Measurements from ENCODE around the gene ADCY7.

ADCY7 gene

DNA sequence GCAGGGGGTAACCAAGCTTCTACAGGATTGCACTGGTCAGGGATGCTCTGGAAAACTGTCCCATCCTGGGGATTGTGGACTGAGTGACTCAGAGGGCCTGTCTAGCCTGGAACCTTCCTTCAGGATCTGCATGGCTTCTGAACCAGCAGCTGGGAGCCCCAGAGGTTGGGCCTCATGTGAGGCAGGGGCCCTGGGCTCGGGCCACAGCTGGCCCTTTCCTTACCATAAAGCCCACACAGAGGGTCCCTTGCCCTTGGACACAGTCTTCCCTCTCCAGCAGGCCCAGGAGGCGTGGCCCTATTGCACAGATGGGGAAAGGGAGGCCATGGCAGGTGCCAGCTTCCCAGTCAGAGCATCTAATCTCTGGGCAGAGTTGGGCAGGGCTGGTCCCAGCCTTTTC is 30.5 kb downstream of the ADCY7 start:
- H3K27me3 ChIP-seq (ENCODE audit: insufficient read depth, poor library complexity, severe bottlenecking), result no peaks in the 10 kb centered on the region
- H3K4me3 ChIP-seq (replicated peaks; ENCODE audit: insufficient read depth, low read length), result no peak overlapping the region
- no peak overlapping the region for H3K27ac ChIP-seq (replicated peaks)
- no peak for TF ChIP-seq SPI1 (IDR thresholded peaks at IDR 0.05; ENCODE audit: borderline replicate concordance, low read depth)
- TF ChIP-seq POLR2AphosphoS5 (IDR thresholded peaks at IDR 0.05; ENCODE audit: low read depth), result no peak
- TF ChIP-seq GABPA (IDR thresholded peaks at IDR 0.05; ENCODE audit: low read depth), result no peak
- TF ChIP-seq, protein P1, sequence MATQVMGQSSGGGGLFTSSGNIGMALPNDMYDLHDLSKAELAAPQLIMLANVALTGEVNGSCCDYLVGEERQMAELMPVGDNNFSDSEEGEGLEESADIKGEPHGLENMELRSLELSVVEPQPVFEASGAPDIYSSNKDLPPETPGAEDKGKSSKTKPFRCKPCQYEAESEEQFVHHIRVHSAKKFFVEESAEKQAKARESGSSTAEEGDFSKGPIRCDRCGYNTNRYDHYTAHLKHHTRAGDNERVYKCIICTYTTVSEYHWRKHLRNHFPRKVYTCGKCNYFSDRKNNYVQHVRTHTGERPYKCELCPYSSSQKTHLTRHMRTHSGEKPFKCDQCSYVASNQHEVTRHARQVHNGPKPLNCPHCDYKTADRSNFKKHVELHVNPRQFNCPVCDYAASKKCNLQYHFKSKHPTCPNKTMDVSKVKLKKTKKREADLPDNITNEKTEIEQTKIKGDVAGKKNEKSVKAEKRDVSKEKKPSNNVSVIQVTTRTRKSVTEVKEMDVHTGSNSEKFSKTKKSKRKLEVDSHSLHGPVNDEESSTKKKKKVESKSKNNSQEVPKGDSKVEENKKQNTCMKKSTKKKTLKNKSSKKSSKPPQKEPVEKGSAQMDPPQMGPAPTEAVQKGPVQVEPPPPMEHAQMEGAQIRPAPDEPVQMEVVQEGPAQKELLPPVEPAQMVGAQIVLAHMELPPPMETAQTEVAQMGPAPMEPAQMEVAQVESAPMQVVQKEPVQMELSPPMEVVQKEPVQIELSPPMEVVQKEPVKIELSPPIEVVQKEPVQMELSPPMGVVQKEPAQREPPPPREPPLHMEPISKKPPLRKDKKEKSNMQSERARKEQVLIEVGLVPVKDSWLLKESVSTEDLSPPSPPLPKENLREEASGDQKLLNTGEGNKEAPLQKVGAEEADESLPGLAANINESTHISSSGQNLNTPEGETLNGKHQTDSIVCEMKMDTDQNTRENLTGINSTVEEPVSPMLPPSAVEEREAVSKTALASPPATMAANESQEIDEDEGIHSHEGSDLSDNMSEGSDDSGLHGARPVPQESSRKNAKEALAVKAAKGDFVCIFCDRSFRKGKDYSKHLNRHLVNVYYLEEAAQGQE (IDR thresholded peaks at IDR 0.05; ENCODE audit: insufficient replicate concordance, low read depth), result no peak
- TF ChIP-seq, protein P2, sequence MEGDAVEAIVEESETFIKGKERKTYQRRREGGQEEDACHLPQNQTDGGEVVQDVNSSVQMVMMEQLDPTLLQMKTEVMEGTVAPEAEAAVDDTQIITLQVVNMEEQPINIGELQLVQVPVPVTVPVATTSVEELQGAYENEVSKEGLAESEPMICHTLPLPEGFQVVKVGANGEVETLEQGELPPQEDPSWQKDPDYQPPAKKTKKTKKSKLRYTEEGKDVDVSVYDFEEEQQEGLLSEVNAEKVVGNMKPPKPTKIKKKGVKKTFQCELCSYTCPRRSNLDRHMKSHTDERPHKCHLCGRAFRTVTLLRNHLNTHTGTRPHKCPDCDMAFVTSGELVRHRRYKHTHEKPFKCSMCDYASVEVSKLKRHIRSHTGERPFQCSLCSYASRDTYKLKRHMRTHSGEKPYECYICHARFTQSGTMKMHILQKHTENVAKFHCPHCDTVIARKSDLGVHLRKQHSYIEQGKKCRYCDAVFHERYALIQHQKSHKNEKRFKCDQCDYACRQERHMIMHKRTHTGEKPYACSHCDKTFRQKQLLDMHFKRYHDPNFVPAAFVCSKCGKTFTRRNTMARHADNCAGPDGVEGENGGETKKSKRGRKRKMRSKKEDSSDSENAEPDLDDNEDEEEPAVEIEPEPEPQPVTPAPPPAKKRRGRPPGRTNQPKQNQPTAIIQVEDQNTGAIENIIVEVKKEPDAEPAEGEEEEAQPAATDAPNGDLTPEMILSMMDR (IDR thresholded peaks at IDR 0.05; ENCODE audit: insufficient read depth, low read length), result no peak
- DNase-seq (ENCODE audit: low read depth in 1 of 2, low spot score in 1 of 2), result no peak

DNA sequence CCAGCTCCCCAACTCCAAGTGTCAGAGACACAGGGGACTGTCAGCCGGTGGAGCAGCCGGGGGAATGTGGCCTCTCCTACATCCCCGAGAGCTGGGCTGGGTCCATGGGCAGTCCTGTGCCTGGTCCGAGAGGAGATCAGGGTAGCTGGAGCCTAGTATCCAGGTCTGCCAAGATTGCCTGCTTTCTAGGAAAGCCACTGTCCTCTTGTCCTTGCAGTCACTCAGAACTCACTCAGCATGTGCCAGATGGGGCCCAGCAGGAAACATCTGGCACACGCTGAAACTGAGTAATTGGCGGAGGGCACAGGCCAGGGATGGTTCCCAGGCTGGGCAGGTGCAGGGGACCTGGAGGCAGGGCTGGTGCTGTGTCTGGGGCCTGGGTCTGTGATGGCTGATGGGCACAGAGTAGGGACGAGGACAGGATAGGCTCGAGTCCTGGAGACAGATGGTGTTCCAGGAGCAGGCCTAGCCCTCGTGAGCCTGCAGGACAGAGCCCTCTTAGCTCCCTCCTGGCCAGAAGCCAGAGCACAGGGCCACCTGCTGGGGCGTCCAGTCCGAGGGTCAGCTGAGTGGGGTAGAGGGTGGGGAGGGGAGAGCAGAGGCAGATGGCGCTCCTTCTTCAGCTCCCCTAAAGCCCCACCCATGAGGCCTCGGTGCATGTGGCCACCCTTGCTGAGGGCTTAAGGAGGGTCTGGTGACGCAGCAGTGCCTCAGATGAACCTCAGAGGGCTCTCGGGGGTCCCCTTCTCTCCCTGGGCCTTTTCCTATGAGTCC is 31.1 kb downstream of the ADCY7 start:
- no peak for DNase-seq (ENCODE audit: low read depth in 1 of 2, low spot score in 1 of 2)
- no peak overlapping the region for H3K4me3 ChIP-seq (replicated peaks; ENCODE audit: insufficient read depth, low read length)
- no peak overlapping the region for H3K27ac ChIP-seq (replicated peaks)
- no peaks in the 10 kb centered on the region for H3K27me3 ChIP-seq (ENCODE audit: insufficient read depth, poor library complexity, severe bottlenecking)
- TF ChIP-seq SPI1 (IDR thresholded peaks at IDR 0.05; ENCODE audit: borderline replicate concordance, low read depth) (no peak), POLR2AphosphoS5 (IDR thresholded peaks at IDR 0.05; ENCODE audit: low read depth) (no peak), GABPA (IDR thresholded peaks at IDR 0.05; ENCODE audit: low read depth) (no peak)
- TF ChIP-seq, protein P2 (IDR thresholded peaks at IDR 0.05; ENCODE audit: insufficient read depth, low read length), result no peak
- TF ChIP-seq, protein P1 (IDR thresholded peaks at IDR 0.05; ENCODE audit: insufficient replicate concordance, low read depth), result no peak

DNA sequence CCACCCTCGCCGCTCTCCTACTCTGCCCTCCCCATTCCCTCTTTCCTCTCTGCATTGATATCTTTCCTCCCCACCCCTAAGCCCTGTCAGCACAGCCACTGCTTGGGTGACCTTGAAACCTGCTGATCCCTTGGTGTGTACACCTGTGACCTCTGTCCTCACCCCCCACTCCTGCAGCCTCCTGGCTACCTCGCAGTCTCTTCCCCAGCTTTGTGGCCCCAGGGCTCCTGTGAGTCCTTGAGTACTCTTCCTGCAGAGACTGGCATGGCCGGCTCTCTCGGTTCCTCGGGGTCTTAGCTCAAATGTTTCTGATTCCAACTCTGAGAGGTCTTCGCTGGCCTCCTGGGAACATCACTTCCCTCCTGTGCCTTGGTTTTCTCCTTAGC is 31.7 kb downstream of the ADCY7 start:
- DNase-seq (ENCODE audit: low read depth in 1 of 2, low spot score in 1 of 2), result no peak

More for the DNA sequence above, 31.7 kb downstream of the ADCY7 start:
- Histone ChIP-seq H3K27me3 (ENCODE audit: insufficient read depth, poor library complexity, severe bottlenecking) (no peaks in the 10 kb centered on the region), H3K27ac (replicated peaks) (no peak overlapping the region), H3K4me3 (replicated peaks; ENCODE audit: insufficient read depth, low read length) (no peak overlapping the region)
- TF ChIP-seq, protein P2 (IDR thresholded peaks at IDR 0.05; ENCODE audit: insufficient read depth, low read length), result no peak
- no peak for TF ChIP-seq SPI1 (IDR thresholded peaks at IDR 0.05; ENCODE audit: borderline replicate concordance, low read depth)
